HTR-8/SVneo (cell line): ENCODE data around the gene PEF1.

Experiments used
- DNase-seq: peaks from one replicate; pipeline ENCODE4 v3.0.0; 2011; ENCODE audit warnings: low spot score, mixed read lengths; ENCODE audit not compliant: insufficient read length
- FAIRE-seq: peaks from 2 replicates; lab custom pipeline; 2011; peaks lifted over from hg19 to GRCh38; lab: Jason Lieb, UNC

The PEF1 gene

GRCh38 chr1:31657020-31657804 lies 12.5 kb upstream of the PEF1 start:
- no peak for FAIRE-seq
- DNase-seq: no peak

DNA sequence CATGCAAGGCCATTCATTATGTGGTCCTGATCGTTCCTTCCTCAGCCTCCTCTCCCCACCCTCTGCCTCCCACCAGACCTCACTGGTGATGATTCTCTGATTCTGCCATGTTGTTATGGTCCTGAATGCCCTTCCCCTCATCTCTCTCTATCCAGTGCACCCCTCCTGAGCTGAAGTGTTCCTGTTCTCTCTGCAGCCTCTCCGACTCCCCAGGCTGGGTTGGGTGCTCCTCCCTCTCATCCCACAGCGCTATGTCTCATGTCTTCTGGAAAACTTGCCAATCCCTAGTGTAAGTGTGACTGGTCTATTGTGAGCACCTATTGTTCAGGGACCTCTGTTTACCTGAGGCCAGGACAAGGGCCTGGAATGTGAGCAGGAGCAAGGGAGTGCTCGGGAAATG lies 11.1 kb upstream of the PEF1 start:
- no peak for DNase-seq
- FAIRE-seq: no peak

DNA sequence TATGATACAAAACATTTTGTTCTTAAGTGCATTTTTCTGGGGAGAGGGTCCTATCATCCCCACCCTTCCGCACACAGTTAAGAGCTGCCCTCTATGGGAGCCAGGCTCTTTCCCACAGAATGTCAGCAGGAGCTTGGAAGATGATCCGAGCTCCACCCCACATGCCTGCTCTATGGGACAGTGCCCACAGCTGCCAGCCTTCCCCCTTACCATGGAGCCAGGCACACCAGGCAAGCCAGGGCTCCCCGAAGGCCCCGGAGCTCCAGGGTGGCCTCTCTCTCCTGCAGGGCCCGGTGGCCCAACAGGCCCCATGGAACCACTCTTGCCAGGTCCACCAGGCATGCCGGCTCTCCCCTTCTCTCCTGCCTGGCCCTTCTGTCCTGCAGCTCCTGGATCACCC lies 10.4 kb upstream of the PEF1 start:
- DNase-seq (no peak), FAIRE-seq (no peak)

DNA sequence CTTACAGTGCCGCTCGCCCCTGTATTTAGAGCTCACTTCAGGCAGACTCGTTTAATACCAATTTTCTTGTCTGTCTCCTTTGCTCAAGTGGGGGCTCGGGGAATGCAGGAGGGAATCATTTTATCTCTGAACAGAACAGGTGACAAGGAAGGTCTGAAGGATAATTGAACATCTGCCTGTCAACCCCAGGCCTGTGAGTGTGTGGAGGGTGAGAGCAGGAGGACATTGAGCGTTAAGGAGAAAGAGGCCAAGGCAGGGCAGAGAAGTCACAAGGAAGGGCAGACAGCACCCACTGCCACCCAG lies 9.7 kb upstream of the PEF1 start:
- FAIRE-seq (no peak), DNase-seq (no peak)

- FAIRE-seq (no peak), DNase-seq (no peak)
Measured at GRCh38 chr1:31653717-31654473, 9.2 kb upstream of the PEF1 start.

DNA sequence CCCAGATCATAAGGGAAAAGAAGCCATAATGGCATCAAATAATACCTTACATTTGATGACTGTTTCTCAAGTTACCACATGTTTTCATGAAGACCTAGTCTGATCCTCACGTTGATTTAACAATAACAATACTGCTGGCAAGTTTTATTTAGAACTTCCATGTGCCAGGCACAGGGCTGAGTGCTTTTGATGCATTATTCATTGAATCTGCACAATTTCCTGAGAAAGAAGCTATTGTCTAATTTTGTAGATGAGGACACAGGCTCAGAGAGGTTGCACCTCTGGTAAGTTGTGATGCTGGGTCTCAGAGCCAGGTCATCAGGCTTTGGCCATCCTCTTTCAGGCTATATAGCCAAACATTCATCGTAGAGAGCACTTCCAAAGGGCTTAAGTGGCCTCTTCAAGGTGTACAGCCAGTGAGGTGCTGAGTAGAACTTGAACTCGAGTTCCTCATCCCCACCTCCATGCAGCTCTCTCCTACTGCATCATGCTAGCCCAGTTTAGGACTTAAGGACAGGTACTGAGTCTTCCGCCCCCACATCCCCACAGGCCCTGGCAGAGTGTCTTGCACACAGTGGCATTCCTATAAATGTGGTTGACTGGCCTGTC lies 8.3 kb upstream of the PEF1 start:
- no peak for DNase-seq
- FAIRE-seq: no peak

DNA sequence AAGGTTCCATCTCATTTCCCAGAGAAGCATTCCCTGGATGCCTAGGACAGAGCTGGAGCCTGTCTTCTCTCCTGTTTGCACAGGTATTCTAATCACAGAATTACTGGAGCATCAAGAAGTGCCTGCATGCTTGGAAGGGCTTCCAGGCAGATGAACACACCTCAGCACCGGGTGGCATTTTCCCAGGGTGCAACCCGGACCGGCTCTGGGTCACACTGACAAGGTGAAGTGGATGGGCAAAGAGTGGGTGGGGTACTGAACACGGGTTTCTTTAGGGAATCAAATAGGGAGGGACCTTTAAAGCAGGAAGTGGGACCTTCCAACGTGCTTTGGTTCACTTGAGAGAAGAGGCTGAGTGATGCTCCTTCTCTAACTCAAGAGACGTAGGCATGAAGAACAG lies 7.1 kb upstream of the PEF1 start:
- DNase-seq (no peak), FAIRE-seq (no peak)

DNA sequence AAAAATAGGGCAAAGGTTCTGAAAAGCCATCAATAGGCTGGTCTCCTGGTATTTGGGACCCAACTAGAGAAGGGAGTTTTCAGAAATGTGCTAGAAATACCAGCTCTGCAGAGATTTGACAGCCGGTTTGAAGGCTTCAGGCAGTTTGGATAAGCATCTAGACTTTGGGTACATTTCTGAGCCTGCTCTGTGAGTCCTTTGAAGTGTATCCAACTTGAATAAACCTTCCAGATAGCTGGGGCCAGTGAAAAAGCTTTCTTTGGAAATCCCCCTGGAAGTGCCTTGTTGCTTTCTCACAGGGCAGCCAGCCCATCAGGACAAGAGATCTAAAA lies 6.4 kb upstream of the PEF1 start:
- DNase-seq (no peak), FAIRE-seq (no peak)

DNA sequence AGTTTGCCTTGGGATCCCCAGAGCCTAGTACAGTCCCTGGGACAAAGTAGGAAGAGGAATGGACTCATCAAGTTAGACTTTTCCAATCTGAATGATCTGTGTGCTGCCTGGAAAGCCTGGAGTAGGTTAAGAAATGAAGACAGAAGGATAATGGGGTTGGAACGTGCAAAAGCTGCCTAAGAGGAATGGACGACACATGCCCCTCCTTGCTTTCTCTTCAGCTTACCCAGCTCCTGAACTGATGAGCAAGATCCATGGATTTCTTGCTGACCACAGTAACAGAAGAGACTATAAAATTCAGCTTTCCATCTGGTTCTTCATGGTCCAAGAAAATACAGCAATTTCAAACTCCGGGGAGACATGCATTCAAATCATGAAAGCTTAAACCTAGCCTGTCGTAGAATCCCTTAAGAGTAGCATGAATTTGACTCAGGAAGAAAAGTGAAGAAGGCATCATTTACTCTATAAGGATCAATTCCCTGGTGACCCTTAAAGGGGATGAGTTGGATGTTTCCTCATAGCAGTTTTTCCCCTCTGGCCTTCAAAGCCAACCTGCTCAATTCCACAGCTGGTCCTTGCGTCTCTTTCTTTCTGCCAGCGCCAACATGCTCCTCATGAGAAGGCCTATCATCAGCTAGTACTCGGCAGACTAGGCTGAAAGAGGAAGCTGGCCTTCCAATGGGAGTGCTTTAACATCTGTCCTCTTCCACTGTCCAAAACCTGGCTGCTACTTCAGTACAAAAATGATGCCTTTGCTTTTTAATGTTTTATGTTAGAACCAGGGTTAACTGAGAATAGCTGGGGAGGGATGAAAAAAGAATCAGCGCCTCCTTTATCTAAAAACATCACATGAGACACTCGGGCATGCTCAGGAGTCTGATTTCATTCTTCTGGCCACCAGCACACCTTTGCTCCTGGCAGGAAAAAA lies 5.7 kb upstream of the PEF1 start:
- no peak for FAIRE-seq
- DNase-seq: no peak

DNA sequence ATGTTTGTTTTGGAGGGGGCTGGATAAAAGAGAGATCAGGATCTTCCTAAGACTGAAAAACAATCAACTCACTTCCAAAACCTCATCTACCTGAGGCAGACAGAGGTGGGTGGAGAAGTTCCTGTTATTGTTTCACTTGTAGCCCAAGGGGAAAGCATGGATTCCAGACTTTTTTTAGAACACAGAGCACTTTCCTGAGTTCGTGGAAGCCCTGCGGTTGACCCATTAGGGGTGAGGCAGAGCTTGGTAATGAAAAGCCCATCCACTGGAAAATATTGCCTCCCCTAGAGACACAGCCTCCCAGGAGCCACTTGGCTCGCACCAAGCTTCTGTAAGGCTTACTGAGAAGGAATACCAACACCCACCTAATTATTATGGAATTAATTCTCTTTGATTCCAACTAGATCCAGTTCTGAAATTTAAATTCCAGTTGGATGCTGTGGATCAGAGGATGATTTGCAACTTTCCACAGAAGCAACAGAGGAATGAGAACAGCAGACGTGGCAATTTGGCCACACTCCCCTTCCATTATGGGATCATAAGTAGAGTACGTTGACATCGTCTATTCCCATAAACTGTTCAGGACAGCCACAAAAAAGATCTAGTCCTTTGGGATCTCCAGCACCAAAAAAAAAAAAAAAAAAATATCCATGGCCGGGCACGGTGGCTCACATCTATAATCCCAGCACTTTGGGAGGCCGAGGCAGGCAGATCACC lies 4.1 kb upstream of the PEF1 start:
- no peak for DNase-seq
- FAIRE-seq: no peak

- no peak for FAIRE-seq
- DNase-seq: no peak
Measured at GRCh38 chr1:31648190-31648589, 3.5 kb upstream of the PEF1 start.

DNA sequence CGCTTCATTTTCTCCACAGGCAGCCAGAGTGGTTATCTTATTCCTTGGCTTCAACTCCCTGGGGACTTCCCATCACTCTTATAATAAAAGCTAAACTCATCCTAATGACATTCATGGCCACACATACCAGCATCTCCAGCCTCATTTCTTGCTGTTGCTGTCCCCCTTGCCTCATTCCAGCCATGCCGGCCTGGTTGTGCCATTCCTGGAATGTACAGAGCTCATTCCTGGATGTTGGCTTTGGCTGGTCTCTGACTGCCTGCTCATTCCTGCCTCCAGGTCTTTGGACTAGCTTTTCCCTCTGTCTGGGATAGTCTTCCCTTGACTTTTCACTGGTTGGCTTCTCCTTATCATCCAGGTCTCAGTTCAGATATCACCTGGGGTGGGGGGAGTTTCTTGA lies 2.4 kb upstream of the PEF1 start:
- DNase-seq: no peak

DNA sequence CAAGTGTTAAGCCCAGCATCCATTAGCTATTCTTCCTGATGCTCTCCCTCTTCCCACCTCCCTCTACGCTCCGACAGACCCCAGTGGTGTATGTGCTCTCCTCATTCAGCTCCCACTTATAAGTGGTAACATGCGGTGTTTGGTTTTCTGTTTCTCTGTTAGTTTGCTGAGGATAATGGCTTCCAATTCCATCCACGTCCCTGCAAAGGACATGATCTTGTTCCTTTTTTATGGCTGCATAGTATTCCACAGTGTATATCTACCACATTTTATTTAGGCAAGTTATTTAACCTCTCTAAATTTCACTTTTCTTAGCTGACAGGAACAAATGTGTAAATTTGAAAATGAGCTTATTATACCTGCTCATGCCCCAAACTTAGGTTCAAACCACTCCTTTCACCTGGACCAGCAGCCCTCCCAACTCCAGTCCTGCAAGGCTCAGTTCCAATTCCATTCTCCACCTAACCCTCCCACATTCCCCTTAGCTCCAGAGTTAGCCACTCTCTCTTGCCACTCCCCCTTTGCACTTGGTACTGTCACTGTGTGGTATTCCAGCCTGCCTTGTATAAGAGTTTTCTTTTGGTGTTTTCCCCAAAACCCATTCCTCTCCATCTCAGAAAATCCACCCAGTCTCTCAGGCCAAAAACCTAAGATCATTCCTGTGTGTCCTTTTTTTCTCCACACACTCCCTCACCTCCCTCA lies 1.7 kb upstream of the PEF1 start:
- no peak for DNase-seq
- FAIRE-seq: no peak

More for the DNA sequence above, 2.4 kb upstream of the PEF1 start:
- FAIRE-seq: no peak

GRCh38 chr1:31645274-31645568 lies 545 bp upstream of the PEF1 start:
- FAIRE-seq (no peak), DNase-seq (no peak)

GRCh38 chr1:31643976-31644559 lies 608 bp downstream of the PEF1 start:
- no peak for FAIRE-seq

GRCh38 chr1:31642897-31643296 lies 1.8 kb downstream of the PEF1 start:
- DNase-seq: no peak
- no peak for FAIRE-seq

More at GRCh38 chr1:31643976-31644559, 608 bp downstream of the PEF1 start:
- DNase-seq: no peak

DNA sequence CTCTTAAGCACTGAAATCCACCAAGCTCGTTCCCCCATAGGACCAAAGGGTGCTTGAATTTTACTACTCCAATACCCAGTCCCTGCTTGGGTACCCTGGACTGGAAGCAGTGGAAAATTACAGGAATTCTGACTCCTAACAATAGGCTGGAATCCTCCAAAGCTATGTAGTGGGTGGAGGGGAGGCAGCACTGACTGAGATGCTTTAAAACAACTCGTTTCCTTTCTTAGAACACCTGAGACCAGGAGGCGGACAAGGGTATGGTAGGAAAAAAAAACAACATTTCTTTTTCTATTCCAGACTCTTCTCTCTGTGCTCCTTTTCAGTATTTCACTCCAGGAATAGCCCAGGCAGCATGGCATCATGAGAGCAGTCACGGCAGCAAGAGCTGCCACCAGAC lies 2.3 kb downstream of the PEF1 start:
- DNase-seq (no peak), FAIRE-seq (no peak)

- DNase-seq: no peak
- no peak for FAIRE-seq
Measured at GRCh38 chr1:31640964-31641363, 3.7 kb downstream of the PEF1 start.

- DNase-seq (no peak), FAIRE-seq (no peak)
Measured at GRCh38 chr1:31640179-31640578, 4.5 kb downstream of the PEF1 start.
